GM19463 (cell line): ENCODE measurements around the gene AGPAT1.
"Not testable (repeated sequence)": the region's sequence is repeated elsewhere in the genome, so short reads cannot be mapped to it uniquely, and the experiment has no call there.

ENCODE experiments used
- ATAC-seq: cut with Tn5 transposase; IDR thresholded peaks from one replicate; pipeline ENCODE4 v1.9.1; 2021; ENCODE audit warnings: mild to moderate bottlenecking, moderate library complexity; ENCODE audit not compliant: unreplicated experiment

AGPAT1 gene

GRCh38 chr6:32175711-32176475 lies at the start of gene AGPAT1:
TSS of gene AGPAT1 (minus strand) at chr6:32176084. CDS start at chr6:32171496, 4,588 bp downstream.
- ATAC-seq: peak; percentile 49

GRCh38 chr6:32224696-32225095 lies 48.8 kb upstream of the AGPAT1 start:
- peak; percentile 67 for ATAC-seq

- ATAC-seq: no peak
Measured at GRCh38 chr6:32223258-32224235, 47.7 kb upstream of the AGPAT1 start, which contains the start of gene NOTCH4. TSS of gene NOTCH4 (minus strand) at chr6:32224067. CDS start at chr6:32223928, 139 bp downstream.

- ATAC-seq: no peak
Measured at GRCh38 chr6:32222333-32223230, 46.7 kb upstream of the AGPAT1 start.

GRCh38 chr6:32220021-32220420 lies 44.1 kb upstream of the AGPAT1 start:
- no peak for ATAC-seq

- ATAC-seq: no peak
Measured at GRCh38 chr6:32218167-32218566, 42.3 kb upstream of the AGPAT1 start.

- ATAC-seq: no peak
Measured at GRCh38 chr6:32216998-32217397, 41.1 kb upstream of the AGPAT1 start.

GRCh38 chr6:32216285-32216684 lies 40.4 kb upstream of the AGPAT1 start:
- ATAC-seq: no peak

- ATAC-seq: no peak
Measured at GRCh38 chr6:32215617-32216016, 39.7 kb upstream of the AGPAT1 start.

- no peak for ATAC-seq
Measured at GRCh38 chr6:32214126-32214525, 38.2 kb upstream of the AGPAT1 start.

GRCh38 chr6:32213649-32214048 lies 37.8 kb upstream of the AGPAT1 start:
- ATAC-seq: no peak

GRCh38 chr6:32212076-32212760 lies 36.3 kb upstream of the AGPAT1 start:
- ATAC-seq: no peak

- not testable (repeated sequence) for ATAC-seq
Measured at GRCh38 chr6:32211432-32211831, 35.5 kb upstream of the AGPAT1 start.

- no peak for ATAC-seq
Measured at GRCh38 chr6:32210191-32210601, 34.3 kb upstream of the AGPAT1 start.

GRCh38 chr6:32208996-32209395 lies 33.1 kb upstream of the AGPAT1 start:
- ATAC-seq: no peak

- no peak for ATAC-seq
Measured at GRCh38 chr6:32204268-32204715, 28.4 kb upstream of the AGPAT1 start.

- no peak for ATAC-seq
Measured at GRCh38 chr6:32203426-32204267, 27.8 kb upstream of the AGPAT1 start.

GRCh38 chr6:32202186-32202585 lies 26.3 kb upstream of the AGPAT1 start:
- ATAC-seq: no peak
